ENCODE measurements around the gene KRT80. TPM values are rescaled to one million over a fixed set of nuclear protein-coding genes. Genes with fewer than 3 reads are reported as not detected.

KRT80 gene
- total and polyA plus RNA-seq, 7 donors = 0.11 to 14.0 (median 0.44) TPM

DNA sequence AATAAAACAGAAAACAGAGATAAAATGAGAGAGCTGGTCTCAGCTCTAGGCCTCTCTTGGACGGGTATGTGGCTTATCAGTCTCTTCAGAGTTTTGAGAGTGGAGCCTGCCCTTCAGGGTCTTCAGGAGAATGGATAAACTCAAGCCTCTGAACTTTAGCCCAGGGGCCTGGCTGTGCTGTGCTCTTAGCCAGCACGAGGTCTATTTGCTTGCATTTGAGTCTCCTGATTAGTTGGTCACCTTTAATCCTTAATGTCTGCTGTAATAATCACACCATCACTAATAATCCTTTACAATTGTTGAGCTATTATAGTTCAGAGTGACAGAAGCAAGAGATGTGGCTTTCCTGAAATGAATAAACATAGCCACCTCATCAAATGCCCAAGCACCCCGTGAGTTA, 24.3 kb downstream of the KRT80 start:
- TF ChIP-seq, protein P1, sequence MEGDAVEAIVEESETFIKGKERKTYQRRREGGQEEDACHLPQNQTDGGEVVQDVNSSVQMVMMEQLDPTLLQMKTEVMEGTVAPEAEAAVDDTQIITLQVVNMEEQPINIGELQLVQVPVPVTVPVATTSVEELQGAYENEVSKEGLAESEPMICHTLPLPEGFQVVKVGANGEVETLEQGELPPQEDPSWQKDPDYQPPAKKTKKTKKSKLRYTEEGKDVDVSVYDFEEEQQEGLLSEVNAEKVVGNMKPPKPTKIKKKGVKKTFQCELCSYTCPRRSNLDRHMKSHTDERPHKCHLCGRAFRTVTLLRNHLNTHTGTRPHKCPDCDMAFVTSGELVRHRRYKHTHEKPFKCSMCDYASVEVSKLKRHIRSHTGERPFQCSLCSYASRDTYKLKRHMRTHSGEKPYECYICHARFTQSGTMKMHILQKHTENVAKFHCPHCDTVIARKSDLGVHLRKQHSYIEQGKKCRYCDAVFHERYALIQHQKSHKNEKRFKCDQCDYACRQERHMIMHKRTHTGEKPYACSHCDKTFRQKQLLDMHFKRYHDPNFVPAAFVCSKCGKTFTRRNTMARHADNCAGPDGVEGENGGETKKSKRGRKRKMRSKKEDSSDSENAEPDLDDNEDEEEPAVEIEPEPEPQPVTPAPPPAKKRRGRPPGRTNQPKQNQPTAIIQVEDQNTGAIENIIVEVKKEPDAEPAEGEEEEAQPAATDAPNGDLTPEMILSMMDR (IDR thresholded peaks at IDR 0.05) = no peak
- ATAC-seq = no peak
- intact Hi-C loops (cut with DNase I) = loop anchor here in 1 of 2 donors (1.0 kb wide), 1 partner anchor 18 kb away; no protein-coding TSS in a partner anchor
- no peaks in the 10 kb centered on the region for H3K9me3 ChIP-seq
- H3K36me3 ChIP-seq (ENCODE audit: insufficient read depth in 1 of 2, low read depth in 1 of 2) = no peaks in the 10 kb centered on the region
- no peaks in the 10 kb centered on the region for H3K27me3 ChIP-seq (ENCODE audit: insufficient read depth in 3 of 3, low read length in 2 of 3)
- 84 to 88% (median 86%) methylated on average over 3 of the region's 3 CpGs for WGBS, 3 donors
- no peak overlapping the region for H3K4me3 ChIP-seq
- DNase-seq = no peak
- H3K4me1 ChIP-seq = peaks cover 8% of the 10 kb centered on the region
- no peak overlapping the region for H3K27ac ChIP-seq

DNA sequence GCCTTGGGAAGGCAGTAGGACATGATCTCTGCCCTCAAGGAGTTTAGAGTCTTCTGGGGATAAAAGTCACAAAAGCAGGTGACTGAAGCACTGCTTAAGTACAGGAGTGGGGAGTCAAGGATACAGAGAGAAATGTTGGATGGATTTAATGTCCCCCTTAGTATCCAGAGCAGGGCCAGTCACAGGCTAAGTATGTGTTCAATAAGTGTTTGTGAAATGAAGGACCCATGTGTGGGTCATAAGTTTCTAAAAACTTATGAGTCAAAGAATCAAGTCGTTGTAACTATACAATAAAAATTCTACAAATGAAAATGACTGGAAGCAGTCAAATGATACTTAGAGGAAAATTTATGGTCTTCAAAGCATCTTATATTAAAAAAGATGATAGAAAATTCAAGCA, 25.1 kb downstream of the KRT80 start:
- TF ChIP-seq, protein P1 (IDR thresholded peaks at IDR 0.05) = no peak
- no peaks in the 10 kb centered on the region for H3K9me3 ChIP-seq
- no peak overlapping the region for H3K4me3 ChIP-seq
- H3K27ac ChIP-seq = no peak overlapping the region
- H3K4me1 ChIP-seq = peaks cover 8% of the 10 kb centered on the region
- no peaks in the 10 kb centered on the region for H3K36me3 ChIP-seq (ENCODE audit: insufficient read depth in 1 of 2, low read depth in 1 of 2)
- ATAC-seq (no peak), DNase-seq (no peak)
- no peaks in the 10 kb centered on the region for H3K27me3 ChIP-seq (ENCODE audit: insufficient read depth in 3 of 3, low read length in 2 of 3)
- intact Hi-C loops (cut with DNase I) = loop anchor here in 1 of 2 donors (1.0 kb wide), 1 partner anchor 19 kb away; no protein-coding TSS in a partner anchor
- 86 to 94% (median 89%) methylated on average over 1 of the region's 1 CpG for WGBS, 3 donors

DNA sequence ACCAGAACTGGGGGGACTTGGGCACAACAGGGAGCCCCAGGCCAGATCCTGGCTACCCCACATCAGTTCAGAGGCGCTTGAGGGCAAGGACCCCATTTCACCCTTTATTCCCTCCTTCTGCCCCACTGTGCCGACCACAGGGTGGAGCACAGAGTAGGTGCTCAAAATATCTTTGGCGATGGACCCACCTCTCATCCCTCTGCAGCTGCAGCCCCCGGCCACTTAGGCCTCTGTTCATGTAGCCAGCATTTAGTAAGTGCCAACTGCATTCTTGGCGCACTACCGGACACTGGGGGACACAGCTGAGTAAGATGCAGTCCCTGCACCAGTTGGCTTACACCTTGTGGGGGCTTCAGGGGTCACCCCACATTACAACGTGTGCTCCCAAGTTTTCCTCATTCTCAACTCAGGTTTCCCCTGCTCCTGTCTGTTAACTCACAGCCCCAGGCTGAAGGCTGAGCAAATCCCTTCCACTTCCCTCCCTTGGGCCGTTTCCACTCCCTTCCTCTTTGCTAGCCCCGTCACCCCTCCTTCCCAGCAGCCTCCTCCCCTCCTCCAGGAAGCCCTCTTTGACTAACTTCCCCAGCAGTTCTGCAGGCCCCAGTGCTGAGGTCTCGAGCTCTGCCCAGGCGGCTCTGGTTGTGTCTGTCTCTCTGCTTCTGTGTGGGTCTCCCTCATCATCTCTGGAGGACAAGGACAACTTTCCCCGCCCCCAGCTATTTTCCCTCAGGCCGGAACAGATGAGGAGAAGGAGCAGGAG, 26.5 kb downstream of the KRT80 start:
- DNase-seq = no peak
- Histone ChIP-seq H3K9me3 (no peaks in the 10 kb centered on the region), H3K27ac (no peak overlapping the region), H3K4me1 (peaks cover 8% of the 10 kb centered on the region), H3K36me3 (ENCODE audit: insufficient read depth in 1 of 2, low read depth in 1 of 2) (no peaks in the 10 kb centered on the region), H3K4me3 (no peak overlapping the region), H3K27me3 (ENCODE audit: insufficient read depth in 3 of 3, low read length in 2 of 3) (no peaks in the 10 kb centered on the region)
- intact Hi-C loops (cut with DNase I) = no loop called here
- no peak for ATAC-seq
- TF ChIP-seq, protein P1 (IDR thresholded peaks at IDR 0.05) = no peak
- WGBS, 3 donors = 78 to 84% (median 83%) methylated on average over 13 of the region's 13 CpGs

DNA sequence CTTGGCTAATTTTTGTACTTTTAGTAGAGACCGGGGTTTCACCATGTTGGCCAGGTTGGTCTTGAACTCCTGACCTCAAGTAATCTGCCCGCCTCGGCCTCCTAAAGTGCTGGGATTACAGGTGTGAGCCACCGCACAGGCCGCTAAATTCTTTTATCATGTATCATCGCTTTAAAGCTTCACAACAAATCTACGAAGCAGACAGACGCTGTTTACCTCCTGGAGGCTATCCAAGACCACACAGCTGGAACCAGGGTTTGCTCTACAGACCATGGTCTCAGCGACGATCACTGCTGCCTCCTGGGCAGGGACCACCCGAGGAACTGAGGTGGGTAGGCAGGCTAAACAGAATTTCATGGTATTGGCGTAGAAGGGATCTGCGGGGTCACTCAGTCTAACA, 27.2 kb downstream of the KRT80 start:
- no peak for DNase-seq
- TF ChIP-seq, protein P1 (IDR thresholded peaks at IDR 0.05) = no peak
- H3K27me3 ChIP-seq (ENCODE audit: insufficient read depth in 3 of 3, low read length in 2 of 3) = no peaks in the 10 kb centered on the region
- H3K4me1 ChIP-seq = peaks cover 8% of the 10 kb centered on the region
- no peak overlapping the region for H3K27ac ChIP-seq
- no peaks in the 10 kb centered on the region for H3K9me3 ChIP-seq
- no peak for ATAC-seq
- H3K4me3 ChIP-seq = no peak overlapping the region
- intact Hi-C loops (cut with DNase I) = no loop called here
- no peaks in the 10 kb centered on the region for H3K36me3 ChIP-seq (ENCODE audit: insufficient read depth in 1 of 2, low read depth in 1 of 2)
- WGBS, 3 donors = 78 to 83% (median 79%) methylated on average over 13 of the region's 13 CpGs

Measured in psoas muscle (tissue), 8 donors.